HG03354 (cell line): ENCODE results near the gene CD1D.
A peak's percentile ranks its signal among the peaks of the same experiment; 100 is the strongest.
"Not testable (repeated sequence)": the region's sequence is repeated elsewhere in the genome, so short reads cannot be mapped to it uniquely, and the experiment has no call there.

Source experiments
- ATAC-seq: cut with Tn5 transposase; IDR thresholded peaks from one replicate; pipeline ENCODE4 v1.9.1; 2021; ENCODE audit warnings: mild to moderate bottlenecking; ENCODE audit not compliant: unreplicated experiment, poor library complexity, severe bottlenecking

Gene CD1D

GRCh38 chr1:158169105-158169504, 11.6 kb upstream of the CD1D start:
- no peak for ATAC-seq

DNA sequence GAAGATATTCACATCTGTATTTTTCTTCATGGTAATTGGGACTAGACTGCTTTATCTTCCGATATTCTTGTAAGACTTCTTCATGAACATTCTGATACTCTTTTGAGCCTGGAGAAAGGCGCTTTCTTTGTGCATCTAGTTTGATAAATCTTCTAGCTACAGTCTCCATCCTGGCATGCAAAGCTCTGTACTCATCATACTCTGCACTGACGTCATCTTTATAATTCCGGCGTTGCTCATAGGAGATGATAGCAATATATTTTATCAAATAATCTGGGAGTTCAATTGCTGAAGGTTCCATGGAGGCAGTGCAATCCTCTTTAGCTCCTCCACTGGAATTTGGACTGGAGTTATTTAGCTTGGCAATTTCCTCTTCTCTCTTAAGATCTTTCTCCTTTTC, 4.8 kb upstream of the CD1D start:
- ATAC-seq = not testable (repeated sequence)

- ATAC-seq = no peak
Measured at GRCh38 chr1:158176399-158176798, 4.3 kb upstream of the CD1D start.

DNA sequence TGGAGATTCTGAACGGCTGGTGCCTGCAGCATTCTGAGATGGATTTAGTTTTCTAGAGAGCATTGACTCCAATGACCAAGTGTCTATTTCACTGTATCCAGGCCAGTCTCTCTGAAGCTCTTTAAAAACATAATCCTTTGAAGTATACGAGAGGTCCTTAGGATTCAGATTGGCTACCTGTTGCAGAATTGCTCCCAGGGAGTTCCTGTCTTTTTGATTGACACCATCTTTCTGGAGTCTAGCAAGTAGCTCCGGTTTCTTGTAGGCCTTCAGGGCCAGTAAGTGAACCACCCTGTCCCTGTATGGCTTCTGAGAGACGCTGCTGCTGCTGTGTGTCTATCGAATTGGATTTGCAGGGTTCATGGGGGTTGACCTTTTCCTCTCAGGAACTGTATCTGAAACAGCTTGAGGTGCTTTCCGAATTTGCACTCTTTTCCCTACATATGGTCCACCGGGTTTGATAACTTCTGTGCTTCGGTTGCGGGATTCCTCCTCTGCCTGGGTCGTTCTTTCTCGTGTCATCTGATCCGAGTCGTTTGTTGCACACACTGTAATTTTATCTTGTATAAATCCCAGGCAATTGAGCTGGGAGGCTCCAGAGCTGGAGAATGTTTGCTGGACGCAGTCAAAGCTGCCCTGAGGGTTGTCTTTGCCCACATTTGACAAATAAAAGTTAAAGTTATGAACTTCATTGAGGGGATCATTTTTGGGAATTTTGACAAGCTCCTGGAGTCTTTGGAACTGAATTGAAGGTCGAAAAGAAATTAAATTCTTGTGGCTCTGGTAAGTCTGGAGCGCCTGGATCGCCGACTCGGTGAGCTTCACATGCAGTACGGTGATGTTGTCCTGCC, 3.6 kb upstream of the CD1D start:
- not testable (repeated sequence) for ATAC-seq

GRCh38 chr1:158177700-158178450, 2.8 kb upstream of the CD1D start:
- ATAC-seq = no peak

- peak; percentile 85 for ATAC-seq
Measured at GRCh38 chr1:158179301-158180041, 1.2 kb upstream of the CD1D start.

DNA sequence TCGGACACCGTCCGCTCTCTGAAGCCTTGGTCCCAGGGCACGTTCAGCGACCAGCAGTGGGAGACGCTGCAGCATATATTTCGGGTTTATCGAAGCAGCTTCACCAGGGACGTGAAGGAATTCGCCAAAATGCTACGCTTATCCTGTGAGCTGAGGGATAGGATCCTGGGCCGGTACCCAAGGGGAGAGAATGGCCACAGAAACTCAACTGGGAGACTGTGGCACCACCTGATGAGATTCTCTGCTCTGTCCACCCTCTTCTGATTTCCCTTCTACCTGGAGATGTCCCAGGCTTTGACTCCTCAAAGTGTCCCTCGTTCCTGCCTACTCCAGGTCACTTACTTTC, 855 bp downstream of the CD1D start:
- ATAC-seq = no peak

- no peak for ATAC-seq
Measured at GRCh38 chr1:158185770-158186169, 5.1 kb downstream of the CD1D start.

DNA sequence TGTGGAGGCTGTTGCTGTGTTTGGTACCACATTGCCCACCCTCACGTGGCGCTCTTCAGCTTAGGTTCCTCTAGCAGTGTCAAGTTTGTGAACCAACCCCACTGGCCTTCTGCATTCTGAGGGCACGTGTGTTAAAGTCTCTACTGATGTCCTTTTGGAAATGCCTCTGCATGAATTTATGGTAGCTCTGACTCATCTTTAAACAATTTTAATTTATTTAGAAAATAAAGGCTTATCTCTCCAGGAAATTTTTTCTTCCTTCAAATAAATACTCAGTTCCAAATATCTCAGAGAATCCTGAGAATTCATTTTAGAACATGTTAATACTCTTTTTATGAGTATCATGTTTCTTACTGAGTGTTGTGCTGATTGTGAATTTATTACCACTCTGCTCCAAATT, 5.5 kb downstream of the CD1D start:
- ATAC-seq = no peak

- no peak for ATAC-seq
Measured at GRCh38 chr1:158188611-158189010, 7.9 kb downstream of the CD1D start.

- ATAC-seq = no peak
Measured at GRCh38 chr1:158189624-158190023, 8.9 kb downstream of the CD1D start.

DNA sequence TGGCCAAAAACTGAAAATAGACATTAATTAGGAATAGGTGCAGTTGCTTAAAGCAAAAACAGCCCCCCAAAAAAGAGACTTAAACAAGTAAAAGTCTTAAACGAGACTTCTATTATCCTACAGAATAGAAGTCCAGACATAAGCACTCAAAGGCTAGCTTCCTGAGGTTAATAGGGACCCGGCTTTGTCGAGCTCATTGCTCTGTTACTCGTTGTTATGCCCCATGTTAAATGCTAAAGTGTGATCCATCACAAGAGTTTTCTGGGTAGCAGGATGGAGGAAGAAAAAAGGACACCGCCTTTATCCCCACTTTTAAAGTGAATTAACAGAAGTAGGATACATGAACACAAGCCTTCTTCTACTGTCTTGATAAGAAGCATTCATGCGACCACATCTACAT, 10.6 kb downstream of the CD1D start:
- ATAC-seq = no peak

DNA sequence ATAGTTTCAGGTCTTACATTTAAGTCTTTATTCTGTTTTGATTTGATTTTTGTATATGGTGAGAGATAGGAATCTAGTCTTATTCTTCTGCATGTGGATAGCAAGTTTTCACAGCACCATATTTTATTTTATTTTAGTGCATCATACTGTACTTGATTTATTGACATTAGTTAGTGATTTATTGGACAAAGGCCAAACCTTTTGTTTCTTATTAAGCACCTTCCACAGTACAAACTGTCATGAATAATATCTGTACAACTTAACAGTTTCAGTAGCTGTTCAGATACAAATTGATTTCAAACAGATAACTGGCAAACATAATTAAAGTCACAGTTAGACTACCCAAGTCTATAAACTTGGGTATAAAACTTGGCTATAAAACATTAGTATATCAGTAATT, 15.8 kb downstream of the CD1D start:
- ATAC-seq = no peak

DNA sequence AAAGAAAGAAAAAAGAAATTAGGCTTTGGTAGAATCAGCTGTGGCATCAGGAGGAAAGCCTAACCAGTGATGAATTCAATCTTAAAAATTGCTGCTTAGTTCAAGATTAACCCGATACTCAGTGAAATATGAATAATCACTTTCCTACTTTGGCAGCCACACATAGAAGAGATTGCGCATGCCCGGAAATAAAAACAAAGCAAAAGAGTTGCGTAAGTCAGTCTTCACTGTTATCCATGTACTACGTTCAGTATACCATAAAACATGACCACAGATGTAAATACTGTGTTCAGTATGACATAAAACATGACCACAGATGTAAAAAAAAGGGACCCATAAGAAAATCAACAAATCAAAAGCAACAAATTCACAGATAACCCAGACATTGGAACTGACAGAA, 19.2 kb downstream of the CD1D start:
- no peak for ATAC-seq

- ATAC-seq = no peak
Measured at GRCh38 chr1:158200527-158200926, 19.8 kb downstream of the CD1D start.

DNA sequence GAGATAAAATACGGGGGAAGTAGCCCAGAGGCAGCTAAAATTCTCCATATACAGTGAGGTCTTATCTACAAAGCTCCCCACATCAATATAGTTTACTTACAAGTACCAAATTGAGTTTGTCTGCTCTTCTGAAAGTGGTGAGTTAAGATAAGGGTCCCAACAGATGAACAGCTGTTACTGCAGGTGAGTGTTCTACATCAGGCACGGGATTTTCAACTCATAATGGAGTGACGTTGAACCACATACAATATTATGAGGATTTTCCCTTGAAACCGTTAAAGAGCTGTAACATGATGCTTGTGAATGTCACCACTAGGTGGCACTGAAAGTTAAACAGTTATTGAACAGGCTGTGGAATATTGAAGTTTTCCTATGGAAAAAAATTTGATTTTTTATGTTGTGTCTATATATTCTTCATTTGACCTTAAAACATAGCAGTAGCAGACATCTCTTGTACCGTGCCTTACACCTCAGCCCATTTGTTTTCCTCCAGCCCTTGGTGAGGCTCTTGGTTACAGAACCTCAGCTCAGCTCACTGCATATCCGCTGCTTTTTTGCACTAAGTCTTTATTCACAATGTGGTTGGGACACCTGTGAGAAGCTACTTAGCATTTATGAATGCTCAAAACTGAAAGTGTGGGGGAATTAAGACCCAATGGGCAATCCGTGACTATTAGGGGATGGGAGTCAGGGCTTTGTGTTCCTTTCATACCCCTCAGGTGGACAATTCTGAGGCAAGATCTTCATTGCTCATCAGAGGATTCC, 23.2 kb downstream of the CD1D start:
- ATAC-seq = peak; percentile 72

GRCh38 chr1:158204458-158204827, 23.7 kb downstream of the CD1D start:
- ATAC-seq = no peak

DNA sequence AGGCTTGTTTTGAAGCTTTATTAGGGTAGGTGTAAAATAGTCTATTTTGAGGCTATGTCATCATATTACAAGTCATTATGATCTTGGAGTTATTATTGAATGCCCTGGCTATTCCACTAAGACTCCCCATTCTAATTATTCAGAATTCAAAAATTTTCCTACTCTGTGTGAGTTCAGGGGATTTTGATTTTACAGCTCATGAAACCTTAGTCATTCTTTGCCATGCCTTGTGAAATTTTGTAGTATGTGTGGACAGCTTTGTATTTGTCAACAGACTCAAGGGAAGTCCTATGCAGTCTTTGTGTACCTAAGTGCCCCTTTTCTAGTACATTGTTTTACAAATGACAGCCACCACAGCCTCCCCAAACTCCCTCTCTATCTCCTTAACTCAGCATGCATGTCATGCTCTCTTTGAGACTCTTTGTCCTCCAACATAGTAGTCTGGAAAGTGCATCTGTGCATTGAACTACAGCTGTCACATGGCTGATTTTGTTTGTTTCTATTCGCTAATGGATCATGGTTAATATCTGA, 28.0 kb downstream of the CD1D start:
- no peak for ATAC-seq

DNA sequence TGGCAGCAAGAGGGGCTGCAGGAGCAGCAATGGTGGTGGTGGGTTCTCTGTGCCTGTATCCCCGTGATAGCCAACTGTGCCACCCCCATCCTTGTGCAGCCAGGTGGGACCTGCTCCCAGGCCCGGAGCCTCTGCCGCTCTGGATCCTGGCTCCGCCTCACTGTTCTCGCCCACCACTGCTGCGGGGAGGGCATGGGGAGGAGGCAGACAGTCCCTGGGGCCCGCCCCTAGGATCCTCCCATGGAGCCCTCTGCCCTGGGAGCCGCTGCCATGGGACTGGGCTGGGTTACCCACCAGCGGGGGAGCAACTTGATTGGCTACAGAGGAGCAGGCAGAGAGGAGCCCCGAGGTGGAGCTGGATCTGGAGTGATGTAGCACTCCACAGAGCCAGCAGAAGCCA, 31.6 kb downstream of the CD1D start:
- ATAC-seq = no peak

DNA sequence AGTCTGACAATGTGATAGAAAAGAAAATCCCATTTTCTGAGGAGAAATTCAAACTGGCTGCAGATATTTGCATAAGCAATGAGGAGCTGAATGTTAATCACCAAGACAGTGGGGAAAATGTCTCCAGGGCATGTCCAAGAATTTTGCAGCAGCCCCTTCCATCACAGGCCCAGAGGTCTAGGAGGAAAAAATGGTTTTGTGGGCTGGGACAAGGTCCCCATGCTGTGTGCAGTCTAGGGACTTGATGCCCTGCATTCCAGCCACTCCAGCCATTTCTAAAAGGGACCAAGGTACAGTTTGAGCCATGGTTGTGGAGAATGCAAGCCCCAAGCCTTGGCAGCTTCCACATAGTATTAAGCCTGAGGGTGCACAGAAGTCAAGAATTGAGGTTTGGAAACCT, 42.8 kb downstream of the CD1D start:
- not testable (repeated sequence) for ATAC-seq
